ENCODE results near the gene CYB5B.

GRCh38 chr16:69444873-69445517, 20.6 kb downstream of the CYB5B start:
- no peak for TF ChIP-seq EZH2 (optimal IDR thresholded peaks at IDR 0.05; ENCODE audit: low read depth, low read length)
- TF ChIP-seq CTCF (IDR thresholded peaks at IDR 0.05; ENCODE audit: low read length): no peak
- TF ChIP-seq EZH2phosphoT487 (IDR thresholded peaks at IDR 0.05; ENCODE audit: low read length): no peak
